Measurements from ENCODE around the gene FUT7.
"Not testable (repeated sequence)": the region's sequence is repeated elsewhere in the genome, so short reads cannot be mapped to it uniquely, and the experiment has no call there.

FUT7 gene

GRCh38 chr9:137017071-137017470 is 14.8 kb downstream of the FUT7 start:
- DNase-seq = no peak

DNA sequence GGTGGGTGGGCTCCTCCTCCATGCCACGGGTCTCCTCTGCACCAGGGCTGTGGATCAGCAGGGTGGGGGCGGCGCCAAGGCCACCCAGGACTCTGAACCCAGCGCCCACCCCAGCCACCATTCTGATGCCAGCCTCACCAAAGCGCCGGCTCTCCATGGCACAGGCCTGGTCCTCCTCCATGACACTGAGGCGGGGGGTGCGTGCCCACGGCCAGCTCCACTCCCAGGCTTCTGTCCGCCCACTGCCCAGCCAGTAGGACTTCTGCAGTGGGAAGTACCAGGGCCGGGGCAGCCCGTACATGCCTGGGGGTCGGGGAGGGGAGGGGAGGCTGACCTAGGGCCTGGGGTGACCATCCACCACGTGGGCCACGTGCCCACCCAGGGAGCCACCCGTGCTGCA is 15.5 kb downstream of the FUT7 start:
- no peak for DNase-seq

DNA sequence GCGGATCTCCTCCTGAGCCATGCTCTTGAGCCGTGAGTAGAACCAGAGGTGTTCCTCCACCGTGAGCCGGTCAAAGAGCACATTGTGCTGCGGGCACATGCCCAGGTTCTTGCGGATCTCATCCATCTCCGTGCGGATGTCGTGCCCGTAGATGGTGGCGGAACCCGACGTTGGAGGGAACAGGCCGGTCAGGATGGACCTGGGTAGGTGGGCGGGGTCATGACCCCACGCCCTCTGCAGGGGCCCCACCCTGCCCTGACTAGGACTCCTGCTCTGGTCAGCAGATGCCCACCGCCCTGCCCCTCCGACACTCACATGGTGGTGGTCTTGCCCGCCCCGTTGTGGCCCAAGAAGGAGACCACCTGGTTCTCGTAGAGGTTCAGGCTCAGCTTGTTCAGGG is 15.9 kb downstream of the FUT7 start:
- DNase-seq = no peak

- DNase-seq = no peak
Observed at GRCh38 chr9:137015540-137015930, 16.4 kb downstream of the FUT7 start.

DNA sequence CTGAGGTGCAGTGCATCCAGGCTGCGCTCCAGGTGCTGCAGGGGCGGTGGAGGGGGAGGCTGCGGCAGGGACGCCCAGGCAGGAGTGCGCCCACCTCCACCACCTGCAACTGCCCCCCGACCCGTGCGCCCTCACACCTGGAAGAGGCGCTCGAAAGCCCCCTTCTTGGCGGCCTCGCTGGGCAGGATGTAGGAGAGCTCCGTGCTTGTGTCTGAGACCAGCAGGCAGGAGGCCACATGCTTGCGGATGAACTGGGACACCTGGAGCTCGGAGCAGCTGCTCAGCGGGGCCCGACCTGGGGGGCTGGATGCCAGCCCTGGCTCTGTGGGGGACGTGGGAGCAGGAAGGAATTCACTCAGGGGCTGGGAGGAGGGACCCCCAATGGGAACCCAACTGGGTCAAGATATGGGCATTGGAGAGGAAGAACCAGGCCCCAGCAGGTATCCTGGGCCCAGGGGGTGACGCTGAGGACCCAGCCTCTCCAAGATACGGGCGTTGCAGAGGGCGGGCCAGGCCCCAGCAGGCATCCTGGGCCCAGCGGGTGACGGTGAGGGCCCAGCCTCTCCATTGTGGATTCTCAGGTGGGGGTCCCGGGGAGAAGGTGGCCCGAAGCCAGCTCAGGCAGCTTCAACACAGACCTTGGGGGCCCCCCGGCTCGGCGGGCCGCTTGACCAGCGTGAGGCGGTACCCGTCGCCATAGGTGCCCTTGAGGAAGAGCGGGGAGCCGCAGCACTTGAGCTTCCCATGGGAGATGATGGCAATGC is 16.9 kb downstream of the FUT7 start:
- no peak for DNase-seq

GRCh38 chr9:137014166-137014565 is 17.7 kb downstream of the FUT7 start:
- DNase-seq = no peak

- DNase-seq = no peak
Observed at GRCh38 chr9:137013571-137013940, 18.3 kb downstream of the FUT7 start.

DNA sequence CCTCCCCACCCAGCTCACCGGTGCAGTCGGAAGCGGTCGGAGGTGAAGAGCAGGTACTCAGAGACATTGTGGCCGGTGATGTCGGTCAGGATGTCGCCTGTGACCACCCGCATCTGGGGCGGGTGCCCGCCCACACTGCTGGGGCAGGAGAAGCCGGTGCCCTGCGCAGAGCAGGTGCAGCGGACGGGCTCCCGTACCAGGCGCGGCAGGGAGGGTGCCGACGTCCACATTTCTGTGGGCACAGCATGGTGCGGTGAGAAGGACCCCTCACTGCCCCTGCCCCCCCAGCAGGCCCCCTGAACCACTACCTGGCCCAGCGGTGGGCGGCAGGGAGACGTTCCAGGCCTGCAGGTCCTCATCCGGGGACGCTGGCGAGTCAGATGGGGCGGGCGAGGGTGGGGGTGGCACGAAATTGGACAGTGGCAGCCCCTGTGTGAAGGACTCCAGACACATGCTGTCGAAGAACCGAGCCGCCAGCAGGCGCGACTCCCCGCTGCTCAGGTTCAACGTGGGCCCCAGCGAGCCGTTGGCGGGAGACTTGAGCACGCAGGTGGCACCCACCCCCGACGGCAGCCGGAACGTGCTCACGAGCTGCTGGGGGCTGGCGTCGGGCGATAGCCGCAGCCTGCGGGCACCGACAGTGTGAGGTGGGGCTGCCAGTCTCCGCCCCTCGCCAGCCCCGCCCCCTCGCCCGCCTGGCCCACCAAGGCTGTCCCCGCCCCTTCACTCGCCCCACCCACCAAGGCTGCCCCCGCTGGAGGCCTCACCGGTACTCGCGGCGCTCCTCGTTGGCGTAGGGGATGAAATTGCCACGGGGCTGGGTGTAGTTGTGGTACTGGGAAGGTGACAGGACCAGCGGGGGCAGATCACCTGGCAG is 19.0 kb downstream of the FUT7 start:
- DNase-seq = no peak

- DNase-seq = no peak
Observed at GRCh38 chr9:137011907-137012675, 19.8 kb downstream of the FUT7 start.

- DNase-seq = no peak
Observed at GRCh38 chr9:137011156-137011555, 20.7 kb downstream of the FUT7 start.

- DNase-seq = no peak
Observed at GRCh38 chr9:137009938-137010732, 21.8 kb downstream of the FUT7 start.

DNA sequence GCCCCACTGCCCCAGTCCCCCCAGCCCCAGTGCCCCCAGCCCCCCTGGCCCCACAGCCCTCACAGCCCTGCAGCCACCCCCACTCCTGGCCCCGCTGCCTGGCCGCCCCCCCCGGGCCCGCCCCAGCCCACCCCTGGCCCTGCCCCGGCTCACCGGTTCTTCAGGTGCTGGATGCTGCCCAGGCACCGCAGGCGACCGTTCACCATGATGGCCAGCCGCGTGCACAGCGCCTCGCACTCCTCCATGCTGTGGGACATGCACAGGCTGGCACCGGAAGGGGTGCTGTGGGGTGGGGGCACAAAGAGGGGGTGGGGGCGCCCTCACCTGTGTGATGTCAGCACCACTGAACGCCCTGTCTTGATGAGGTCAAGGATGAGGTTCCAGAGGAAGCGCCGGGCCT is 22.7 kb downstream of the FUT7 start:
- DNase-seq = no peak

DNA sequence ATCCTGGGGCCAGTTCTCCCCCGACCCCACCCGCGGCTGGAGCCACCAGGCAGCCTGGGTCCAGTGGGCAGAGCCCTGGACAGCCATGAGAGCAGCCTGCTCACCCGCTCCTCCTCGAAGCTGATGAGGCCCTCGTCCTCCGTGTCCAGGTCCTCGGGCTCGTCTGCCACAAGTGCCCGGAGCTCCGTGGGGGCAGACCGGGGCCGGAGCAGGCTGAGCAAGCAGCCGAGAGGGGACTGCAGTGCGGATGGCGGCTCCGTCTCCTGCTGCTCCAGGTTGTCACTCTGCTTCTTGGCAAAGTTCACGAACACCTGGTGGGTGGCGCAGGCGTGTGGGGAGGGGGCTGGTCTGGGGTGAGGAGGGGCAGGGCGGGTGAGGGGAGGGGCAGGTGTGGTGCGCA is 23.6 kb downstream of the FUT7 start:
- DNase-seq = no peak

DNA sequence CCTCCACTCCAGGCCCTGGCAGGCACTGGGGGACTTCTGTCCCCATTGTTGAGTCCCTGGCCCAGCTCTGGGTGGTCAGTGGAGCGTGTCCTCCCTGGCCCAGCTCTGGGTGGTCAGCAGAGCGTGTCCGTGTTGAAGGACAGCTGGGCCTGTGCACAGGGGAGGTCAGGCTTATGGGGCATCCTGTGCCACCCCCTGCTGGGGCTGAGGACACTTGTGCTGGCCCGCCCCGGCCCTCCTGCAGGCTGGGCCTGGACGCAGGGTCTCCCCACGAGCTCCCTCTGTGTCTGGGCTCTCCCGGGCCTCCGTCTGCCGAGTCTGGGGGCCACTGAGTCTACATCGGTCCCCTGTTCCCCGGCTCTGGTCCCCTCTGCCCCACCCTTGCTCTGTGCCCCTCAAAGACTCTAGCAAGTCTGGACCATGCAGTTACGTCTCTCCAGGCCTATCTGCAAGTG is 24.0 kb downstream of the FUT7 start:
- DNase-seq = no peak

GRCh38 chr9:137007108-137007815 is 24.6 kb downstream of the FUT7 start:
- no peak for DNase-seq

- DNase-seq = no peak
Observed at GRCh38 chr9:137006116-137007003, 25.5 kb downstream of the FUT7 start.

GRCh38 chr9:137004285-137004684 is 27.6 kb downstream of the FUT7 start:
- not testable (repeated sequence) for DNase-seq

DNA sequence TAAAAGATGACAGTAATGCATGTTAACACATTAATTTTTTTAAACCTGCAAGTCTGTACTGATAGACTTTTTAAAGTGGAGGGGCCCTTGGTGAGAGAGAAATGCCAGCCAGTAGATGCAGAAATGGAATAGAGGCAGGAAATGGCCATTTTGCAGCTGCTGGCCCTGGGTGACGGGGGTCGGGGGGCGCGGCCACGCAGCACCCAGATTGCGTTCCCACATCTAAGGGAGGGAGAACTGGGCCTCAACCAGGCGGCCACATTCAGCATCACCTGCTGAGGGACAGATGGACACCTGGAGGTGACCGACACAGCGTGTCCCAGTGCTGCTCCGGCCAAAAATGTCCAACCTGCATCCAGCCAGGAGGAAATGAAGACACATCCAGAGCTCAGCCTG is 29.2 kb downstream of the FUT7 start:
- no peak for DNase-seq

DNA sequence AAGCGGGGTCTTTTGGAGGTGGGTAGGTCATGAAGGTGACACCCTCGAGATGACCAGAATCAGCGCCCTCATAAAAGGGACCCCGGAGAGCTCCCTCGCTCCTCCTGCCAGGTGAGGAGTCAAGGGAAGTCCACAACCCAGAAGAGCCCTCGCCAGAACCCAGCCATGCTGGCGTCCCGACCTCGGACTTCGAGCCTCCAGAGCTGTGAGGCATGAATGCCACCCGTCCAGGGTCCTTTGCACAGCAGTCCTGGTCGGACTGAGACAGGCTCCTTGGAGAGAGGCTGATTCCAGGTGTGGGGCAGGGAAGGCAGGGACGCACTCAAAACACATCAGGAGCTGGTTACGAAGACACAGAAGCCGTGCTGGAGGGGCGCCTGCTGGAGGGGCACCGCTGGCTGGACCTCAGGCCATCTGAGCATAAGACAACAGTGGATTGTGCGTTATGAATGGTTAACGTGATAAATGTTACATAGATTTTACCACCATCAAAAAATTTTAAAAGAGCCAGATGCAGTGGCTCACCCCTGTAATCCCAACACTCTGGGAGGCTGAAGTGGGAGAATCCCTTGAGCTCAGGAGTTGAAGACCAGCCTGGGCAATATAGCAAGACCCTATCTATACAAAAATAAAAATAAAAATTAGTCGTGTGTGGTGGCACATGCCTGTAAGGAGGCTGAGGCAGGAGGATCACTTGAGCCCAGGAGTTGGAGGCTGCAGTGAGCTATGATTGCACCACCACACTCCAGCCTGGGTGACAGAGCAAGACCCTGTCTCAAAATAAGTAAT is 29.8 kb downstream of the FUT7 start:
- DNase-seq = no peak

All from NCI-H187 (cell line).